HEK293T (cell line): ENCODE data around the gene BEGAIN.

Source experiments
- CTCF ChIA-PET: fragments of 350-600 bp; formaldehyde crosslinking; extraction: SDS; loops from one replicate; lab custom pipeline; 2021; ENCODE audit warnings: antibody characterized with exemption, inconsistent platforms; lab: Yijun Ruan, JAX
- POLR2A ChIA-PET: fragments of 350-600 bp; formaldehyde crosslinking; extraction: SDS; loops from one replicate; lab custom pipeline; 2020; ENCODE audit warnings: antibody characterized with exemption, inconsistent platforms; lab: Yijun Ruan, JAX
- DNase-seq: peaks from one replicate; pipeline ENCODE4 v3.0.0; 2012; ENCODE audit warnings: mixed read lengths; ENCODE audit errors: extremely low spot score
- ARNT ChIP-seq: fragments of 450-650 bp; IDR thresholded peaks from 2 replicates; pipeline ENCODE4 v1.6.1; 2017; ENCODE audit warnings: mild to moderate bottlenecking
- BHLHE40 ChIP-seq: fragments of 450-650 bp; IDR thresholded peaks from 2 replicates; pipeline ENCODE4 v1.6.1; 2016; ENCODE audit warnings: mild to moderate bottlenecking, moderate library complexity, borderline replicate concordance
- CTBP1 ChIP-seq: fragments of 450-650 bp; IDR thresholded peaks from 2 replicates; pipeline ENCODE4 v1.6.1; 2016; ENCODE audit warnings: borderline replicate concordance
- ELF4 ChIP-seq: fragments of 450-650 bp; IDR thresholded peaks from 2 replicates; pipeline ENCODE4 v1.6.1; 2017; ENCODE audit warnings: antibody characterized with exemption
- FOXA1 ChIP-seq: fragments of 450-650 bp; IDR thresholded peaks from 2 replicates; pipeline ENCODE4 v1.6.1; 2016; ENCODE audit warnings: mild to moderate bottlenecking
- FOXK2 ChIP-seq: fragments of 450-650 bp; IDR thresholded peaks from 2 replicates; pipeline ENCODE4 v1.6.1; 2016; ENCODE audit warnings: mild to moderate bottlenecking
- FOXM1 ChIP-seq: fragments of 450-650 bp; IDR thresholded peaks from 2 replicates; pipeline ENCODE4 v1.6.1; 2017; ENCODE audit warnings: mild to moderate bottlenecking, borderline replicate concordance
- HDGF ChIP-seq: fragments of 450-650 bp; IDR thresholded peaks from 2 replicates; pipeline ENCODE4 v1.6.1; 2017; ENCODE audit warnings: antibody characterized with exemption, borderline replicate concordance
- L3MBTL2 ChIP-seq: fragments of 450-650 bp; conservative IDR thresholded peaks from 2 replicates; pipeline ENCODE4 v1.6.1; 2016; ENCODE audit warnings: mild to moderate bottlenecking
- LEF1 ChIP-seq: fragments of 450-650 bp; IDR thresholded peaks from 2 replicates; pipeline ENCODE4 v1.6.1; 2017; ENCODE audit warnings: mild to moderate bottlenecking, borderline replicate concordance
- NFRKB ChIP-seq: fragments of 450-650 bp; IDR thresholded peaks from 2 replicates; pipeline ENCODE4 v1.6.1; 2016; ENCODE audit warnings: mild to moderate bottlenecking, moderate library complexity
- PKNOX1 ChIP-seq: fragments of 450-650 bp; IDR thresholded peaks from 2 replicates; pipeline ENCODE4 v1.6.1; 2016
- SP1 ChIP-seq: fragments of 450-650 bp; IDR thresholded peaks from 2 replicates; pipeline ENCODE4 v1.6.1; 2017
- SUZ12 ChIP-seq: fragments of 450-650 bp; IDR thresholded peaks from 2 replicates; pipeline ENCODE4 v1.6.1; 2016; ENCODE audit warnings: mild to moderate bottlenecking
- TARDBP ChIP-seq: fragments of 450-650 bp; IDR thresholded peaks from 2 replicates; pipeline ENCODE4 v1.6.1; 2016
- ZNF384 ChIP-seq: fragments of 450-650 bp; IDR thresholded peaks from 2 replicates; pipeline ENCODE4 v1.6.1; 2016

Gene BEGAIN

GRCh38 chr14:100526057-100526456 is 61.2 kb downstream of the BEGAIN start:
- POLR2A ChIA-PET = interaction anchor here (1.4 kb wide), 1 partner anchor 120 kb away, joined by 3 read pairs; no protein-coding TSS in a partner anchor
- no peak for DNase-seq
- CTCF ChIA-PET = interaction anchor here (1.7 kb wide), 1 partner anchor 120 kb away, joined by 12 read pairs; no protein-coding TSS in a partner anchor
- no peak for TF ChIP-seq ZNF384
- TF ChIP-seq PKNOX1 = no peak
- TF ChIP-seq FOXM1 = no peak
- no peak for TF ChIP-seq SP1
- TF ChIP-seq ARNT = no peak
- no peak for TF ChIP-seq CTBP1
- TF ChIP-seq FOXA1 = no peak
- TF ChIP-seq NFRKB = no peak

GRCh38 chr14:100525615-100526014 is 61.6 kb downstream of the BEGAIN start:
- no peak for TF ChIP-seq ZNF384
- no peak for TF ChIP-seq SUZ12
- TF ChIP-seq LEF1 = no peak
- TF ChIP-seq ELF4 = no peak
- no peak for TF ChIP-seq PKNOX1
- no peak for TF ChIP-seq CTBP1
- TF ChIP-seq TARDBP = no peak
- TF ChIP-seq FOXA1 = no peak
- TF ChIP-seq ARNT = no peak
- TF ChIP-seq HDGF = no peak
- no peak for TF ChIP-seq NFRKB
- no peak for TF ChIP-seq BHLHE40
- TF ChIP-seq FOXK2 = no peak
- TF ChIP-seq L3MBTL2 = no peak
- TF ChIP-seq SP1 = no peak
- TF ChIP-seq FOXM1 = no peak
- POLR2A ChIA-PET = interaction anchor here (1.4 kb wide), 1 partner anchor 120 kb away, joined by 3 read pairs; no protein-coding TSS in a partner anchor
- DNase-seq = no peak
- CTCF ChIA-PET = interaction anchor here (1.7 kb wide), 1 partner anchor 120 kb away, joined by 12 read pairs; no protein-coding TSS in a partner anchor

GRCh38 chr14:100524933-100525243 is 62.3 kb downstream of the BEGAIN start:
- CTCF ChIA-PET = interaction anchor here (0.7 to 1.7 kb wide), 4 partner anchors 111 to 1319 kb away, joined by 3 to 12 read pairs (median 4); no protein-coding TSS in a partner anchor
- no peak for DNase-seq
- POLR2A ChIA-PET = interaction anchor here (1.4 kb wide), 1 partner anchor 121 kb away, joined by 3 read pairs; no protein-coding TSS in a partner anchor
- TF ChIP-seq ELF4 (no peak), PKNOX1 (no peak), ZNF384 (no peak), LEF1 (no peak)

- POLR2A ChIA-PET = interaction anchor here (1.4 kb wide), 1 partner anchor 121 kb away, joined by 3 read pairs; no protein-coding TSS in a partner anchor
- DNase-seq = no peak
These were observed 62.8 kb downstream of the BEGAIN start for GRCh38 chr14:100524233-100524932.

GRCh38 chr14:100523843-100524169 is 63.4 kb downstream of the BEGAIN start:
- TF ChIP-seq PKNOX1 (no peak), HDGF (no peak), LEF1 (no peak), NFRKB (no peak), ZNF384 (no peak), FOXA1 (no peak), ARNT (no peak), SUZ12 (no peak), TARDBP (no peak), FOXK2 (no peak), FOXM1 (no peak), L3MBTL2 (no peak), ELF4 (no peak), CTBP1 (no peak), BHLHE40 (no peak), SP1 (no peak)
- POLR2A ChIA-PET = no interaction called here
- CTCF ChIA-PET = interaction anchor here (1.1 kb wide), 1 partner anchor 84 kb away, joined by 3 read pairs; no protein-coding TSS in a partner anchor
- no peak for DNase-seq

More at GRCh38 chr14:100524233-100524932, 62.8 kb downstream of the BEGAIN start:
- TF ChIP-seq FOXK2 (no peak), BHLHE40 (no peak), CTBP1 (no peak), ARNT (no peak), PKNOX1 (no peak), LEF1 (no peak), HDGF (no peak), SP1 (no peak), SUZ12 (no peak), ZNF384 (no peak), FOXM1 (no peak), ELF4 (no peak), NFRKB (no peak), TARDBP (no peak), L3MBTL2 (no peak), FOXA1 (no peak)
- CTCF ChIA-PET = interaction anchor here (0.7 to 1.7 kb wide), 5 partner anchors 84 to 1320 kb away, joined by 3 to 12 read pairs (median 3); no protein-coding TSS in a partner anchor
